K562 (cell line): ENCODE measurements around the gene PRR7. TPM values are rescaled to one million over a fixed set of nuclear protein-coding genes. Genes with fewer than 3 reads are reported as not detected.

Source experiments
- CEBPB ChIP-seq: fragments of 450-650 bp; IDR thresholded peaks from 2 replicates; pipeline ENCODE4 v1.6.1; 2016; ENCODE audit warnings: missing genetic modification characterization, missing compliant biosample characterization
- CHD1 ChIP-seq: fragments of 200-600 bp; sonication (generic); IDR thresholded peaks from one replicate; pipeline ENCODE4 v1.6.1; 2012; ENCODE audit warnings: mild to moderate bottlenecking, moderate library complexity, low read length, inconsistent platforms
- CXXC5 ChIP-seq: fragments of 250-450 bp; sonication (Bioruptor Pico); IDR thresholded peaks from 2 replicates; pipeline ENCODE4 v1.8.0; 2022; ENCODE audit warnings: inconsistent platforms, mild to moderate bottlenecking, moderate library complexity
- EP400 ChIP-seq: fragments of 450-650 bp; IDR thresholded peaks from 2 replicates; pipeline ENCODE4 v1.6.1; 2017; ENCODE audit warnings: antibody characterized with exemption, mild to moderate bottlenecking, moderate library complexity
- FIP1L1 ChIP-seq: fragments of 200-400 bp; formaldehyde crosslinking; IDR thresholded peaks from 2 replicates; pipeline ENCODE4 v1.6.1; 2018; ENCODE audit warnings: mild to moderate bottlenecking, low read depth, low read length; ENCODE audit not compliant: poor library complexity, severe bottlenecking
- FOXK2 ChIP-seq, 2 experiments: fragments of 450-650 bp; IDR thresholded peaks in 1 of 2; conservative IDR thresholded peaks in 1 of 2; 2 replicates each; pipeline ENCODE4 v1.6.1; 2016; ENCODE audit warnings: low read depth in 2 of 2, mild to moderate bottlenecking in 1 of 2
- JUNB ChIP-seq: fragments of 450-650 bp; formaldehyde crosslinking; conservative IDR thresholded peaks from 2 replicates; pipeline ENCODE4 v1.4.0; 2020; ENCODE audit warnings: mild to moderate bottlenecking
- PCBP1 ChIP-seq: fragments of 200-400 bp; formaldehyde crosslinking; IDR thresholded peaks from 2 replicates; pipeline ENCODE4 v1.6.1; 2018; ENCODE audit warnings: mild to moderate bottlenecking, low read depth, low read length; ENCODE audit not compliant: poor library complexity, severe bottlenecking
- PRPF4 ChIP-seq: fragments of 200-400 bp; formaldehyde crosslinking; IDR thresholded peaks from one replicate; pipeline ENCODE4 v1.6.1; 2017; ENCODE audit warnings: low read length, low read depth, mild to moderate bottlenecking; ENCODE audit not compliant: insufficient read depth, poor library complexity, severe bottlenecking
- RNF2 ChIP-seq: sonication (generic); IDR thresholded peaks from 2 replicates; pipeline ENCODE4 v1.6.1; 2016
- SMARCE1 ChIP-seq: fragments of 450-650 bp; IDR thresholded peaks from 2 replicates; pipeline ENCODE4 v1.7.1; 2016; ENCODE audit warnings: mild to moderate bottlenecking
- SP1 ChIP-seq: sonication (generic); formaldehyde crosslinking; IDR thresholded peaks from 2 replicates; pipeline ENCODE4 v1.8.1; 2022; ENCODE audit warnings: mild to moderate bottlenecking, missing genetic modification reagents
- TAF9B ChIP-seq: fragments of 450-650 bp; IDR thresholded peaks from 2 replicates; pipeline ENCODE4 v1.6.1; 2018; ENCODE audit warnings: mild to moderate bottlenecking; ENCODE audit not compliant: partially characterized antibody
- TCF15 ChIP-seq: fragments of 250-450 bp; sonication (Bioruptor Pico); IDR thresholded peaks from 2 replicates; pipeline ENCODE4 v1.8.0; 2022; ENCODE audit warnings: moderate library complexity, mild to moderate bottlenecking, inconsistent platforms
- TCF7 ChIP-seq: sonication (generic); IDR thresholded peaks from 2 replicates; pipeline ENCODE4 v1.6.1; 2016; ENCODE audit warnings: antibody characterized with exemption, borderline replicate concordance
- THAP12 ChIP-seq: fragments of 250-450 bp; sonication (Bioruptor Pico); IDR thresholded peaks from 2 replicates; pipeline ENCODE4 v1.9.0; 2021; ENCODE audit warnings: mild to moderate bottlenecking, inconsistent platforms
- ZBTB9 ChIP-seq: fragments of 450-650 bp; formaldehyde crosslinking; IDR thresholded peaks from 2 replicates; pipeline ENCODE4 v1.4.0; 2020; ENCODE audit warnings: mild to moderate bottlenecking, moderate library complexity
- ZFP36 ChIP-seq: fragments of 150-350 bp; IDR thresholded peaks from 2 replicates; pipeline ENCODE4 v1.6.1; 2018; ENCODE audit warnings: low read length, low read depth; ENCODE audit not compliant: partially characterized antibody
- ZNF124 ChIP-seq: sonication (generic); formaldehyde crosslinking; IDR thresholded peaks from 2 replicates; pipeline ENCODE4 v1.8.1; 2022; ENCODE audit warnings: missing genetic modification reagents
- ZNF134 ChIP-seq: fragments of 250-450 bp; sonication (Bioruptor Pico); conservative IDR thresholded peaks from 2 replicates; pipeline ENCODE4 v1.4.0; 2020
- ZNF263 ChIP-seq: sonication (generic); formaldehyde crosslinking; IDR thresholded peaks from 2 replicates; pipeline ENCODE4 v1.8.0; 2022; ENCODE audit warnings: mild to moderate bottlenecking, missing genetic modification reagents, borderline replicate concordance
- ZNF639 ChIP-seq, 2 experiments: fragments of 200-800 bp in 1 of 2; sonication (Bioruptor generic) in 1 of 2; sonication (generic) in 1 of 2; formaldehyde crosslinking in 1 of 2; IDR thresholded peaks in 1 of 2; conservative IDR thresholded peaks in 1 of 2; 2 replicates each; pipeline versions ENCODE4 v1.5.0 to v1.6.1; 2016 to 2020; ENCODE audit warnings: missing compliant biosample characterization in 1 of 2, missing genetic modification characterization in 1 of 2, missing genetic modification reagents in 1 of 2
- polyA plus RNA-seq, 8 experiments: library from polyadenylated mRNA; depleted of rRNA in 4 of 8; stranded (reverse) in 5 of 8; unstranded in 3 of 8; fragments of >200 nt; fragmentation: Nextera tagmentation in 2 of 8; fragmentation: Illumina TruSeq in 1 of 8; extraction: Ambion mirVana in 2 of 8; extraction: Trizol in 1 of 8; gene quantifications; 2 replicates each; pipeline versions ENCODE4 v1.2.1 to v1.2.3, GENCODE V29; 2011 to 2014; ENCODE audit warnings: inconsistent platforms in 1 of 8, missing spikeins in 1 of 8
- total RNA-seq, 7 experiments: library from RNA; depleted of rRNA in 6 of 7; stranded (reverse); fragments of >200 nt in 6 of 7; fragmentation: Illumina TruSeq in 2 of 7; extraction: Trizol in 2 of 7; gene quantifications; 2 replicates each; pipeline versions ENCODE4 v1.2.1 to v1.2.3, GENCODE V29; 2011 to 2021; ENCODE audit warnings: low replicate concordance in 1 of 7

Gene PRR7
- total and polyA plus RNA-seq, 9 of the 15 experiments (the other 6 are each of a cell fraction or from before 2014, with no cell fraction given) = 0.80 to 11.3 (median 10.4) TPM; not detected in 4

GRCh38 chr5:177478711-177479646 is 32.4 kb downstream of the PRR7 start (continued):
- TF ChIP-seq ZBTB9 (CRISPR knock-in tag) (peak; percentile 66; the same call in 1 of the 2 replicates), CXXC5 (CRISPR knock-in tag) (peak; percentile 72), CHD1 (no peak), THAP12 (CRISPR knock-in tag) (no peak), ZNF639 (CRISPR knock-in tag; conservative IDR thresholded peaks at IDR 0.05 in 1 of 2, IDR thresholded peaks at IDR 0.05 in 1 of 2) (0 out of 4 replicates have a peak, but pooled peaks of 1 of the 2 experiments have one; percentile 27), PCBP1 (no peak), TCF15 (CRISPR knock-in tag) (no peak), FIP1L1 (no peak), ZNF263 (CRISPR knock-in tag) (no peak), EP400 (peak; percentile 33; the same call in 1 of the 2 replicates), ZFP36 (no peak), ZNF134 (CRISPR knock-in tag) (no peak), ZNF124 (CRISPR knock-in tag) (no peak), CEBPB (tag) (peak; percentile 85), SMARCE1 (peak; percentile 25; the same call in 1 of the 2 replicates), TAF9B (no peak), SP1 (no peak), FOXK2 (conservative IDR thresholded peaks at IDR 0.05 in 1 of 2, IDR thresholded peaks at IDR 0.05 in 1 of 2; ENCODE audit: low read depth in 2 of 2) (peak; percentile 57 to 61; a peak in 3 of 4 replicates), PRPF4 (no peak), JUNB (no peak), RNF2 (no peak), TCF7 (no peak)
